ENCODE data around the gene MLPH.

MLPH gene

GRCh38 chr2:237500681-237501424 lies 13.8 kb downstream of the MLPH start:
- DNase-seq (ENCODE audit: low read depth in 2 of 2) = no peak

DNA sequence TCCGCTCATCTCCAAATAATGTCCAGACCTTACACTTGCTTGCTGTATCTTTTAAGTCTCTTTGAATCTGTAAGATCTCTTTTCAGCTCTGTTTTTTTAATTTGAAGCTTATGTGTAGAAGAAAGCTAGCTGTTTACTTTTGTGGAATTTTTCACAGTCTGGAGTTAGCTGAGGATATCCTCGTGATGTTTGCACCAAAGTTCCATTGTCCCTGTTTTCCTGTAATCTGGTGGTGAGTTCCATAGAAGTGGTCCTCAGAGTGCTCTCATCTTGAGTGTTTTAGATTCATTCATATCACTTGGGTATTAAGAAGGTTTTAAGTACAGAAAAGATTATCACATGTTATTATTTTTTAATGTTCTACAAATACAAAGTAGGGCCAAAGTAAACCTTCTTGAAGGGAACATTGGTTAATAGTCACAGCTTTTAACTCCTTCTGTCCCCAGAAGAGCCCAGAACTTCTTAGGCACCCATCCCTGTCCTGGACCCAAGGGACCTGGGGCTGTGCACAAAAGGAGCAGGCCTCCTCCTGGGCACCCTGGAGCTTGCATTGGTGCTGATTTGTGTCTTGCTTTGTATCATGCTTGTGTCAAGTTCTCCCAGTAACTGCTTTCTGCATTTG lies 15.0 kb downstream of the MLPH start:
- DNase-seq (ENCODE audit: low read depth in 2 of 2) = no peak

DNA sequence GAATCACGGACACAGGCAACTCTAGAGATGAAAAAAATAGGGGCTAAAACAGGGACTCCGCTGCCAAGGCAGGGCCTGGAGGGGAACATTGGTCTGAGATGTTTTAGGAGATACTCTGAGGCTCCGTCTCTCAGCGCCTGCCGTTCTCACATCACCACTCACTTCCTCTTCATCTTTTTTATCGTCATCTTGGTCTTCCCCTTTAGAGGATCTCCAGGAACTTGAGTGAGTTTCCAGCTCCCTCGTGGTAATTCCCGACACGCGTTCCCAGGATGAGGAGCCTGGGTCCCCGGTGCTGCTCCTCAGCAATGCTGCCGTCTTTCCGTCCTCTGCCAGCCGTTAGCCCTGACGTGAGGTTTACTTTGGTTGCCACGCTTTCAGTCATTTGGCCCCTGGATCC lies 16.1 kb downstream of the MLPH start:
- no peak for DNase-seq (ENCODE audit: low read depth in 2 of 2)

- DNase-seq (ENCODE audit: low read depth in 2 of 2) = no peak
Measured at GRCh38 chr2:237505188-237505939, 18.3 kb downstream of the MLPH start.

GRCh38 chr2:237507512-237507911 lies 20.5 kb downstream of the MLPH start:
- DNase-seq (ENCODE audit: low read depth in 2 of 2) = no peak

GRCh38 chr2:237508361-237508760 lies 21.3 kb downstream of the MLPH start:
- DNase-seq (ENCODE audit: low read depth in 2 of 2) = no peak

- DNase-seq (ENCODE audit: low read depth in 2 of 2) = no peak
Measured at GRCh38 chr2:237509151-237509550, 22.1 kb downstream of the MLPH start.

DNA sequence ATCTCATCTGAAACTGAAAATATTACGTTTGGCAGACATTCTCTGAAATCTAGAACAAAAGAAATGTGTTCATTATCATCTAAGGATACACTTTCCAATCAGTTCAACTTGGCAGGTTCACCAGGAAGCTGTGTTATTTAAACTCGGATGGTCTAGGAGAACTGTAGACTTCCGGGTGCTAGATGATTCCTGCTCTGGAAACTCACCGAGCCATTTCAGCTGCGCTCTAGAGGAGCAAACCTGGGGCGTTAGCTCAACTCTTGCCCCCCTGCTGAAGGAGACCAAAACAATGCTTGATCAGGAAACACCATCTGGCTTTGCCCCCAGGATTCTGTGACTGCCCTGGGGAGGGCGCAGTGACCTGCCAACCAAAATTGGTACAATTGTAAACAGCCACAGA lies 22.9 kb downstream of the MLPH start:
- DNase-seq (ENCODE audit: low read depth in 2 of 2) = no peak

GRCh38 chr2:237510502-237511217 lies 23.6 kb downstream of the MLPH start:
- DNase-seq (ENCODE audit: low read depth in 2 of 2) = no peak

- DNase-seq (ENCODE audit: low read depth in 2 of 2) = no peak
Measured at GRCh38 chr2:237511433-237511832, 24.4 kb downstream of the MLPH start.

DNA sequence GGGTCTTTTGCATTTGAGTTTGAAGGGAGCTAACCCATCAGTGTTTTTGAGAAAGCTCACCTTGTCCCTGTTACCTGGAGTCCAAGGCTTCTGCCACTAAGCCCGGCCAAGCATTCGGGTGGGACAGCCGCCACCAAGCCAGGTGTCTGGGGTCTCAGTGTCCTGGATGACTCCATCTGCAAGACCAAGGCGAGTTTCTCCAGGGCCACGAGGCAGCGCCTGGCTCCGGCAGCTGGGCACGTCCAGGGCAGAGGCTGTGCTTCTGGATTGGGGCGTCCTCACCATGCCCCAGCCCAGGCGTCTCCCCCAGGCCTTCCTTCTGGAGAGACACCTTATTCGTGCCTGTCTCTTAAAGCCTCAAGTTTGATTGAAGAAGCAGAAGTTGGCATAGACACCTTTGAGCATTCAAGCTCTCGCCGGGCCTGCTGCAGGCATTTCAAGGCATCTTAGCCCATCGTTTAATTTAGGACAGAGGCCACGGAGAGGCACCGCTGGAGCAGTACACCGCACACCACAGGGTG lies 24.9 kb downstream of the MLPH start:
- no peak for DNase-seq (ENCODE audit: low read depth in 2 of 2)

DNA sequence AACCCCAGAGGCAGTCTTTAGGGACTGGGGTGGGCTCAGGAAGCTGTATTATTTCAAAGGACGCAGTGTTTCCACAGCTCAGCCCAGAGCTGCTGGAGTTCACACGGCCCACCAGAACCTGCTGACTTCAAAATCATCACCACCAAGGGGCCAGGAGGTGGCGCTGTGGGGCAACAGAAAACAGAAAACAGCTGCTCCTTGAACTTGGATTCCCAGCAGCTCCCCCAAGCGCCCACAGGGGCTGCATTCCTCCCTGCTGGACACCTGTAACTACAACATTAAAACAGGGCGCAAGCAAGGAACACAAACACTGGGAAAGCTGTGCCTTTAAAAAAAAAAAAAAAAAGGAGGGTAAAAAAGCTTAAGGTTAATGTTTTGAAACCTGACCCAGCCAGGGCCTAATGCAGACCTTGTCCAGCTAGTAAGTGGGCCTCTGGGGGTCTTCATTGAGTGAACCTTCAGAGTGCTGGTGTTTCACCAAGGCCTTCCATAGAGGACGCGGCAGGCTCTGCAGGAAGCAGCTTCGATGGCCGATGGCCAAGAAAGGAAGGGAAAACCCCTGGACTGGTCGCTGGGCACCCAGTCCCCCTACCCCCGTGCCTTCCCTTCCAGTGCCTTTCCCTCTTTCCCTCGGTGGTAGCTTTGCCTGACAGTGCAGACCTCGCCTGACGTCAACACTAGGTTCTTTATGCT lies 25.9 kb downstream of the MLPH start:
- peak; percentile 61 to 69 for DNase-seq (ENCODE audit: low read depth in 2 of 2)

GRCh38 chr2:237513693-237514092 lies 26.6 kb downstream of the MLPH start:
- no peak for DNase-seq (ENCODE audit: low read depth in 2 of 2)

DNA sequence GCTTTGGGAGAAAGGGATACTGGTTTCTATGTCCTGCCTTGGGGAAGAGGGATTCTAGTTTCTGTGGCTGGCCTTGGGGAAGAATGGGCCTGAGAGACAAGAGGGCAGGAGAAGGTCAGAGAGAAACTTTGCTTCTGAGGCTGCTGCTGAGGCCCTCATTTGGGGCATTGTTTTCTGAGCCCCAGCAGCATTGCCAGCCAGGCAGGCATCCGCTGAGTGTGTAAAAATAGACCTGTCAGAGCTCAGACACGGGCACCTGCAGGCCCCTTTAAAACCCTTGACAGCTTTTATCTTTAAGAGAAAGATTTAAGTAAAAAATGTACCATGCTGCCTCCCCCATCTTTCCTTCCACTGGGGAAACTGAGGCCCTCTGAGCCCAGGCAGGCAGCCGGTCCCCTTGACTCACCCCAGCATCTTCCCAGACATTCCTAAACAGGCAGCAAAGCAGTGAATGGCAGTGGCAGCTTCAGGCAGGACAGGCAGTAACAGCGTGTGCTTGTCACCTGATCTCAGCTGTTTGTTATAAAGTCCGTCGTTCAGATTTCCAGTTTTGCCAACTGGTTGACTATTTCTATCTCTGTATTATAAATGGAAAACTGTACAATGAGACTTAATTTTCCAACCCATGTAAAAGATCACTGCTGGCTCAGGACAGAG lies 27.6 kb downstream of the MLPH start:
- DNase-seq (ENCODE audit: low read depth in 2 of 2) = no peak

- no peak for DNase-seq (ENCODE audit: low read depth in 2 of 2)
Measured at GRCh38 chr2:237515166-237515565, 28.1 kb downstream of the MLPH start.

GRCh38 chr2:237515621-237516275 lies 28.7 kb downstream of the MLPH start:
- no peak for DNase-seq (ENCODE audit: low read depth in 2 of 2)

- no peak for DNase-seq (ENCODE audit: low read depth in 2 of 2)
Measured at GRCh38 chr2:237517163-237517562, 30.1 kb downstream of the MLPH start.

- no peak for DNase-seq (ENCODE audit: low read depth in 2 of 2)
Measured at GRCh38 chr2:237517990-237518389, 30.9 kb downstream of the MLPH start.

DNA sequence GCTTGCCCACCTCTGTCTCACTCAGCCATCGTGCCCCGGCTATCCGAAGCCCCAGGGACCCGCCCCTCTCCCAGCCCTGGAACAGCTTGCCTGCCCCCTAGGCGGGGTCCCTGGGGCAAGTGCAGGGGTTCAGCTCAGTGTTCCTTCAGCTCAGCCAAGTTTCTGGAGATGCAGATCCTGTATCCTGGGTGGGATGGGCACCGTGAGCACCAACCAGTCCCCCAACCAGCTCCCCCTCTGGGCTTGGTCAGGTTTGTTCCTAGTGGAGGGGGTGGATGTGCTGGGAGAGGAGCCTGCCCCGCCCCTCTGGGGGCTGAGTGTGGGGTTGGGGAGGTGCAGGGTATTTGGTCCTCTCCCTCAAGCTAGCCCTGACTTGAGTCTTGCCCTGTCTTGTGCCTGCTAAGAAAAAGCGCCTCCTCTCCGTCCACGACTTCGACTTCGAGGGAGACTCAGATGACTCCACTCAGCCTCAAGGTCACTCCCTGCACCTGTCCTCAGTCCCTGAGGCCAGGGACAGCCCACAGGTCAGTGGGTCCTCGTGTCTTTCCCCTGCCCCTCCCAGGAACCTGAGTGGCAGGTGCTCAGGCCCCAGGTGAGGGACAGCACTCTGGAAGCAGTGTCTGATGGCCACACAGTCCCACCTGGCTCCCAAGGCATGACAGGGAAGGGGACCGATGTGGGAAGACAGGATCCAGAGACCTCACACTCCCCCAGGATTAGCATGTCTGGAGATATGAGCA lies 32.6 kb downstream of the MLPH start:
- no peak for DNase-seq (ENCODE audit: low read depth in 2 of 2)

GRCh38 chr2:237520290-237520689 lies 33.2 kb downstream of the MLPH start:
- no peak for DNase-seq (ENCODE audit: low read depth in 2 of 2)

Measured in stimulated activated CD4-positive, alpha-beta T cell treated with anti-CD3 and anti-CD28 coated beads, Interleukin-15, amount 100 ng/mL, for 48 hours (primary cell).